ENCODE data around the gene ZDHHC5.
A peak's percentile ranks its signal among the peaks of the same experiment; 100 is the strongest.
"Not testable (repeated sequence)": the region's sequence is repeated elsewhere in the genome, so short reads cannot be mapped to it uniquely, and the experiment has no call there.

ZDHHC5 gene

DNA sequence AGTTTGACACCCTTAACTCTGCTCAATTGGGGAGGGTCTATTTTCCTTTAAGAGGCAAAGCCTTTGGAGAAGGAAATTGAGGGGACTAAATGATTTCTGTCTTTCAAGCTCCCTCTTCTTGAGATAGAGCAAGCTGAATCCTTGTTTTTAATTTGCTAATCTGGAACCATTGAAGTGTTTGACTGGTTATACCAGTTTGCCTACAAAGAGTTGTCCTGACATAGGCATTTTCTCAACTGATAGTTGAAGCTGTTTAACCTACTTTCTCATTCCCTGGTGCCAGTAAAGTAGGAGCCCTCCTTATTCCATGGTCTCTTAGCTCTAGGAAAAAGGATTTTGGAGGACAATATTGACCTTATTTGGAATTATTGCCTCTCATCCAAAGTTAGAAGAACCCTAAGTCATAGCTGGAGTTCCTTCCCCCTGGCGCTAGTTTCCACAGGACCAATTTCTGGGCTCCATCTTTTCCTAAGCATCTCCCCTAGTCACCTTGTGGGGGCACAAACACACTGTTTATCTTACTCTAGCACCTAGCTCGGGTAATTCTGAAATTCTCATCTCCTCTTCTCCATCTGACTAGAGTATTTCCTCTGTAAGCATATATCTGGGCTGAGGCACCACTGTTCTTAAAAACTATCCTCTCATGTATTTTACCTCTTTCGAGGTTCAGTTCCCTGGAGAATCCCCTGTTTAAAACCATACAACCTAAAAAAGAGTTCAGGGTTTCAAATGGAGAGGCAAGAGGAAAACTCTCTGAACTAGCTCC lies 7.4 kb downstream of the ZDHHC5 start:
- DNase-seq, result no peak

DNA sequence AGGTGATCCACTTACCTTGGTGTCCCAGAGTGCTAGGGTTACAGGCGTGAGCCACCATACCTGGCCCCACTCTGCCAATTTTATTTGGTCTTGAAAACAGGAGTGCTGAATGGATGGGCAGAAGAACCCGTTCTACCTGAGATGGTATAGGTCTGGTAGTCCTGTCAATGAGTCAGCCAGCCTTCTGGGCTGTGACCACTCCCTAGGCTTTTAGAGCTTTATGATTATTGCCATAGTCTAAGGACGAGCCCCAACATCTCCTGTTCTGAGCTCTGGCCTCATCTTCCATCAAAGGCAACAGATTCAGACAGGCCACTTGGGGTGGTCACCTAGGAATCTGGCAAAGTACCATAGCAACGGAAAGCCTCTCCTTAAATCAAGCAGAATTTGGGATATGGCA lies 11.5 kb downstream of the ZDHHC5 start:
- DNase-seq, result no peak

DNA sequence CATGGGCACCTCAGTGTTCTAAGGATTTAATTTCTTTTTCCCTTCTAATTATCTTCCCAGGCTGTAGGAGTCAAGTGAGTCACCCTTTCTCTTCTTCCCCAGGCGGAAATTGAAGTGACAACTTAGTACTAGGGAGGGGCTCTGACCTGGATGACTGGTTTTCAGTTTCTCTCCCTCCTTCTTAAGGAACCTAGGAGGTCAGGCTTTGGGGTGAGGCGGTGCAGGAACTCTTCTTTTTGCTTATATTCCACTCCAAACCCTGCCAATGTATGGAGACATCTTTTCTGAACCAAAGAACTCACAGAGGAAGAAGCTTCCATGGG lies 12.6 kb downstream of the ZDHHC5 start:
- no peak for DNase-seq

DNA sequence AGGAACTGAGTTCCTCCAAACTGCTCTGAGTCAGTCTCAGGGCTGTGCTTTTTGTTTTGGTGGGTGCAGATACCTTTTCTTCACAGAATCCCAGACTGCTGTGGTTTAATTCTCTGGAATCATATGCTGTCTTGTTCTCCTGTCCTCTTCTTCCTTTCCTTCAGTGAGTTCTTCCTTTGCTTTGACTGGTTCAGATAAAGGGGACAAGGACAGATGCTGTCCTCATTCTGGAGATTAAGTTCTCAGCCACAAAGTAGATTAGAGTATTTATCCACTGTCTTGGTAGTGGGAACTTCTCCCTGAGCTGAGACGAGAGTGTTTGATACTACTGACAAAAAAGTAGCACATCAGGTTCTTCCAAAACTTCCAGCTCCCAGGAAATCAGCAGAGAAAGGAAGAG lies 13.3 kb downstream of the ZDHHC5 start:
- DNase-seq, result no peak

DNA sequence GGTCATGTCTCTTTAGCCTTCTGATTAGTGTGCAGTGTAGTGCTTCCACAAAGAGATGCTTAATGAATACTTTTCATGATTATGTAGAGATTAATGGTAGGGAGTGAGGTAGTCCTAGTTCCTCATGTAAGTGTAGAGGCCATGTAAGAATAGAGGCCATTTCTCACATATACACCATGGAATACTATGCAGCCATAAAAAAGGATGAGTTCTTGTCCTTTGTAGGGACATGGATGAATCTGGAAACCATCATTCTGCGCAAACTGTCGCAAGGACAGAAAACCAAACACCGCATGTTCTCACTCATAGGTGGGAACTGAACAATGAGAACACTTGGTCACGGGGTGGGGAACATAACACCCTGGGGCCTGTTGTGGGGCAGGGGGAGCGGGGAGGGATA lies 22.6 kb downstream of the ZDHHC5 start:
- DNase-seq, result not testable (repeated sequence)

DNA sequence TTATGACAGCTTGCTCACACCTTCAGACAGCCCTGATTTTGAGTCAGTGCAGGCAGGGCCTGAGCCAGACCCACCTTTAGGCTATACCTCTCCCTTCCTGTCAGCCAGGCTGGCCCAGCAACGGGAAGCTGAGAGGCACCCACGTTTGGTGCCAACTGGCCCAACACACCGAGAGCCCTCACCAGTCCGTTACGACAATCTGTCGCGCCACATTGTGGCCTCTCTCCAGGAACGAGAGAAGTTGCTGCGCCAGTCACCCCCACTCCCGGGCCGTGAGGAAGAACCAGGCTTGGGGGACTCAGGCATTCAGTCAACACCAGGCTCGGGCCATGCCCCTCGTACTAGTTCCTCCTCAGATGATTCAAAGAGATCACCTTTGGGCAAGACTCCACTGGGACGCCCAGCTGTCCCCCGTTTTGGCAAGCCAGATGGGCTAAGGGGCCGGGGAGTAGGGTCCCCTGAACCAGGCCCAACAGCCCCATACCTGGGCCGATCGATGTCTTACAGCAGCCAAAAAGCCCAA lies 31.0 kb downstream of the ZDHHC5 start:
- DNase-seq, result no peak

DNA sequence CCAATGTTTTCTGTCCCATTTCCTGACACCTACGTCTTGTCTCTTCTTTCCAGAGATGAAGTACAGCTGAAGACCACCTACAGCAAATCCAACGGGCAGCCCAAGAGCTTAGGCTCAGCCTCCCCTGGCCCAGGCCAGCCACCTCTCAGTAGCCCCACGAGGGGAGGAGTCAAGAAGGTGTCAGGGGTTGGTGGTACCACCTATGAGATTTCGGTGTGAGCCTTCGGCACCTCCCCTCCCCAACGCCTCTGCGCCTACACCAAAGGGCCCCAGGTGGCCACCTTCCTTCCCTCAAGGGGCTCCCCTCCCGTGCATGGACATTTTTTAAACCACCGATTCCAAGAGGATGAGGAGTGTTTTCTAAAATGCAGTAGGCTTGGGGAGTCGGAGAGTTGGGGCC lies 31.9 kb downstream of the ZDHHC5 start:
- DNase-seq, result no peak

DNA sequence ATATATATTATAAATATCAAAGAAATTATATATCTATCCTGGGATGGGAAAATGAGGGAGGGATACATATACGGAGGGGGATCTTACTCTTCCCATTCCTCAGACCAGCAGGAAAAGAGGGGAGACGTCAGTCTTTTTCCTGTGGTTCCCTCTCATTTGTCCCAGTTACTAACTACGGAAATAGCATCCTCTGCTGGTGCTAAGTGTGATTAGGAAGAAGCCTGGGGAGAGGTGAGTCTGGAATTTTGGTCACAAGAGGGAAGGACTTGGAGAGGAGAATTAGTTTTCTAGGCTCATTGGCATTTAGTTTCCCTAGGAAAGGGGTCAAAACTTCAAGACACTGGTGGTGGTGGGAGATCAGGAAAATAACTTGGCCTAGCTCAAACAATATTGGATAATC lies 32.5 kb downstream of the ZDHHC5 start:
- no peak for DNase-seq

DNA sequence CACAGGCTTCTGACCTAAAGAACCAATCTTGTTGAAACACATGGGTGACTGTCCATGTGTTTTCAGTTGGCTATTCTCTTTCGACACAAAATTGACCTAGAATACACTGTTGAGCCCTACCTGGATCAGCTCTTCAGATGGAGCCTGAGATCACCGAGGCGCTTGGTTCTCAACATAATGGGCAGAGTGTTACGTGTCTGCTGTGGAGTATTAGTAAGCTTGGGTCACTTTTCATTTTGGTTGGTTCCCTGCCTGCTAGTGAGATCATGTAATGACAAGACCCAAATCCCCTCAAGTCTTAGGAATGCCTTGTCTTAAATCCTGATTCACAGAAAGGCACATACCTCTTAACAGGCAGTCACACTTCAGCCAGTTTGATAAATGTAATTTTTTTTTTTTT lies 35.4 kb downstream of the ZDHHC5 start:
- DNase-seq, result no peak

DNA sequence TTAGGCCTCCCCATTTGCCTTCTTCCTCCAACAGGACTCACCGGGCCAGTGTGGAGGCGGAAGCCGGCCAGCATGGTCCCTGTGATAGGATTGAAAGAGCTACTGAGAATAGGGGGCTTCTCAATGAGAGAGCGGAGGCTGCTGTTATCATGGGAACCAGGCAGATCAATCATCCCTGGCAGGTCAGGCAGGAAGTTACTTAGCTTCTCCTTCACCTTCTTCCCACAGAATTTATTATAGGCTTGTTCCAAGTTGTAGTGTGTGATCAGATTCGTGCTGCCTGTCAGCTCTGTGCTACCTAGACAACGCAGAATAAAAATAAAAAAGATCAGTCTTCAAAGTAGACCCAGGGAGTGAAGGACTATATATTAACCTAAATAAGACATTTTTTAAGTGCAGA lies 37.0 kb downstream of the ZDHHC5 start:
- no peak for DNase-seq

DNA sequence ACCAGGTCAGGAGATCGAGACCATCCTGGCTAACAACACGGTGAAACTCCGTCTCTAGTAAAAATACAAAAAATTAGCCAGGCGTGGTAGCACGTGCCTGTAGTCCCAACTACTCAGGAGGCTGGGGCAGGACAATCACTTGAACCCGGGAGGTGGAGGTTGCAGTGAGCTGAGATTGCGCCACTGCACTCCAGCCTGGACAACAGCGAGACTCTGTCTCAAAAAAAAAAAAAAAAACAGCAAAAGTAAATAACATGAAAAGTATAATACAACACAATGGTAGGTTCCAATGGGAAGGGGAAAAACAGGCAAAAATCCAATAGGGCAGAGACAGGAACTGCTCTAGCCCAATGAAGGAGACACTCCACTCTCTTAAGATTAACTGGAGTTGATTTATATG lies 37.5 kb downstream of the ZDHHC5 start:
- DNase-seq, result not testable (repeated sequence)

DNA sequence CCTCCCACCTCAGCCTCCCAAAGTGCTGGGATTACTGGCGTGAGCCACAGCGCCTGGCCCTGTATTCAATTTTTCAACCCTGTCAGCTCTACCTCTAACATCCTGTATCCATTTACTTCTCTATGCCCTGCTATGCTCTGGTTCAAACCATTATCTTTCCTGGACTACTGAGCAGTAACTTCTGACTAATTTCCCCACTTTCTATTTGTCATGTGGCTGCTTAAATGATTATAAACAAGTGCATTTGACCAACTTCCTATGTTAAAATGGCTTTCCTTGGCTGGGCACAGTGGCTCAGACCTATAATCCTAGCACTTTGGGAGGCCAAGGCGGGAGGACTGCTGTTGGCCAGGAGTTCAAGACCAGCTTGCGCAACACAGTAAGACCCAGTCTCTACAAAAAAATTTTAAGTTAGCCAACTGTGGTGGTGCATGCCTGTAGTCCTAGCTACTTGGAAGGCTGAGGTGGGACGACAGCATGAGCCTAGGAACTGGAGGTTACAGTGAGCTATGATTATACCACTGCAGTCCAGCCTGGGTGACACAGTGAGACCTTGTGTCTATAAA lies 42.0 kb downstream of the ZDHHC5 start:
- no peak for DNase-seq

DNA sequence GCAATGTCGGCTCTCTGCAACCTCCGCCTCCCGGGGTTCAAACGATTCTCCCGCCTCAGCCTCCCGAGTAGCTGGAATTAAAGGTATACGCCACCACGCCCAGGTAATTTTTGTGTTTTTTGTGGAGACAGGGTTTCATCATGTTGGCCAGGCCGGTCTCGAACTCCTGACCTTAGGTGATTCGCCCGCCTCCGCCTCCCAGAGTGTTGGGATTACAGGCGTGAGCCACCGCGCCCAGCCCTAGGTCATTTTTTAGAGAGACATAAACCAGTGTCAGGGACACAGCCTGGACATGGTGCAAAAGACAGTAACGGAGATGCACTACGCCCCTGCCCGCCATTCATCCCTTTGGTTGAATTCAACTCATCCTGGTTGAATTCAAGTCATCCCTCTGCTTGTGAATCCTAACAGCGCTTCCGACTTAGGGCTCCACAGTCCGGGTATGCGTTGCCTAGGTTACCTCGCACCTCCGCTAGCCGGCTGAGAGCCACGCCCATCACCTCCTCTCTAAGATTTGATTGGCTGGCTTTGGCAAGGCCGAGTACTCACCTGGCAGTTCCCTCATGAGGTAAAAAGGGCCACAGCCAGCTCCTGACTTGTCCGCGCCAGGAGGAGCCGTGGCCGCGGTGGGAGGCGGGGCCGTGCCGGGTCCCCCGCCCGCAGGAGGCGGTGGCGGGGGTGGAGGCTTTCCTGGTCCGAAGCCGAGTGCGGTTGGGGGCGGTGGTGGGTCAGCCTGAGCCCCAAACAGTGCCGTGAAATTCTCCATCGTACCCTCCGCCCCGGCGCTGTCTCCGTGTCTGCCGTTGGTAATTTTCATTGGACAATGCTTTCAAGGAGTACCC lies 43.7 kb downstream of the ZDHHC5 start, which contains the start of gene MED19:
Gene MED19 (minus strand): TSS at position 802 of the 842 bp plus-strand sequence. CDS start 36 bp downstream, at position 766.
- peak; percentile 87 to 98 (median 97) for DNase-seq

DNA sequence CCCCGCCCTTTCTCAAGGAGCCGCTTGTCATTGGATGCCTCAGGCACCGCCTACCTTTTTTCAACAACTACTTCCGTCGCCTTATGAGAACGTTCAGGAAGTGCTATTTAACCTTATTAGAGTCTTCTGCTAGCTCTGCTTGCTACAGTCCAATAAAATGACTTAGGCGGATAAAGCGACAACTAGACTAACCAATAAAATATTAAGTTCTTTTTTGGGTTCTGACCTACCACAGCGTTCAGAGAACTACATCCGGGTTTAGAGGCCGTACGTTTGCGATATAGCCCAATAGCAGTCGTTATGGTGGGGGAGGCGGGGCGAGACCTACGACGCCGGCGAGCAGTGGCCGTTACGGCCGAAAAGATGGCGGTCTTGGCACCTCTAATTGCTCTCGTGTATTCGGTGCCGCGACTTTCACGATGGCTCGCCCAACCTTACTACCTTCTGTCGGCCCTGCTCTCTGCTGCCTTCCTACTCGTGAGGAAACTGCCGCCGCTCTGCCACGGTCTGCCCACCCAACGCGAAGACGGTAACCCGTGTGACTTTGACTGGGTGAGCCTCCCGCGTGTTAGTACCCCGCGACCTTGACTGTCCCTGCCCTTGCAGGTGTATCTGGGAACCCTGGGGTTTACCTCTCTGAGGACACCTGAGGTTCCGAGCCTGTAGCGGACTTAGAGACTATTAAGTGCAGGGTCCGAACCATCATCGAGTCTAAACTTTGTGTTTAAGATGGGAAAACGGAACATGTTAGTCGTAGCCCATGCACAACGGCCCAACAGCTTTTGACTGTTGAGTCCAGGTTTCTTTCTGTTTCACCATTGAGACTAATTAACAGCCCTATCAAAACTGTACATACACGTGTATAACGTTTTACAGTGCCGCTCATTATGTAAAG lies 44.6 kb downstream of the ZDHHC5 start, which contains the start of gene TMX2:
Gene TMX2 (plus strand): TSS at position 338 of the 895 bp plus-strand sequence. CDS start 26 bp downstream, at position 364.
- peak; percentile 96 to 100 (median 99) for DNase-seq

DNA sequence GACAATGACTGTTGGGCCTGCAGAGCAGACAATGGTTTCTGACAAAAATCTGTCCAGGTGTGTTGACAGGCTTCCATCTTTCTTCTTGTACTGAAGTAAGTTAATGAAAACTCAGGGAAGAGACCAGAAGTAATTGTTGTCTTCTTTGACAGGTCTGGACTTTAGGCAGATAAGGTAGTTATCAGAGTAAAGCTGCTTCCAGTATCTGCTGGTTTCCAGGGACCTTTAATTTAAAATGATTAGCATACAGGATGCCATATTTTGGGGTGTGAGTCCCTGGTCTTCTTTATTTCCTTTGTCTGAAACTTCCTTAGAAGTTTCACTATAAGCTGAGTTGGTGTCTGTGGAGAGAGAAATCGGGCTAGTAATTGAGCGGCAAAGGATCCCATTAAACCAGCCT lies 45.9 kb downstream of the ZDHHC5 start:
- no peak for DNase-seq

DNA sequence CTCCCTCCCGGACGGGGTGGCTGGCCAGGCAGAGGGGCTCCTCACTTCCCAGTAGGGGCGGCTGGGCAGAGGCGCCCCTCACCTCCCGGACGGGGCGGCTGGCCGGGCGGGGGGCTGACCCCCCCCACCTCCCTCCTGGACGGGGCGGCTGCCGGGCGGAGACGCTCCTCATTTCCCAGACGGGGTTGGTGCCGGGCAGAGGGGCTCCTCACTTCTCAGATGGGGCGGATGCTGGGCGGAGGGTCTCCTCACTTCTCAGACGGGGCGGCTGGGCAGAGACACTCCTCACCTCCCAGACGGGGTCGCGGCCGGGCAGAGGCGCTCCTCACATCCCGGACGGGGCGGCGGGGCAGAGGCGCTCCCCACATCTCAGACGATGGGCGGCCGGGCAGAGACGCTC lies 48.8 kb downstream of the ZDHHC5 start:
- not testable (repeated sequence) for DNase-seq

DNA sequence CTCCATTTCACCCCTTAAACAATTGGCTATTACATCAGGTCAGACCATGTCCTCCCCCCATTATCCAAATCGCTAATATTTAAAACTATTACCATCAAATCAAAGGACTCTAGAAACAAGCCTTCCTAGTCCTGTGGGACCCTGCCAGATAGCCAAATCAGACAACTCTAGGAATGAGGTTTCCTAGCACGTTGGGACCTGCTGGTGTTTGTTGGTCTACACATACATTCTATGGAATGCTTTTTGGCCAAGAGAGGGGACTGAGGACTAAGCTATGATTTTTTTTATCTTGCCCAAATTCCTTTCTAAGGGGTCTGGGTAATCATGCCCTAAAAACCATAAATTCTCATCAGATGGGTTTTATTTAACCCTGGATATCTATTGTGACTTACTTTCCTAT lies 59.3 kb downstream of the ZDHHC5 start:
- DNase-seq, result no peak

DNA sequence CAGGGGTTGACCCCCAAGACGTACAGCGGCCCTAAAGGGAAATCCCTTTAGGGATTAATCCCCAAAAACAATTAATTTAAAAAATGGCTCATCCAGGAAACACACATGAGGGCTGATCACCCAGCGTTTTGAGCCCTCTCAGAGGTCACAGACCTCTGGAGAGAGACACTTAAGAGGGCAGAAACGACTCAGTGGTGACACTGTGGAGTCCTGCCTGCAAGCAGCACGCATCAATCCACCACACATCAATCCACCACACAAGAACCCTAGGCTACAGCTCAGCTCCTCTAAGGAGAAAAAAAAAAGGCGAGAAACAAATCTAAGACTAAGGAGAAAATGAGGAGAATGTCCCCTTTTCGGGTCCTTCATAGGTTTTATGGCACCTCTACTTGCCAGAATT lies 60.9 kb downstream of the ZDHHC5 start:
- DNase-seq, result no peak

DNA sequence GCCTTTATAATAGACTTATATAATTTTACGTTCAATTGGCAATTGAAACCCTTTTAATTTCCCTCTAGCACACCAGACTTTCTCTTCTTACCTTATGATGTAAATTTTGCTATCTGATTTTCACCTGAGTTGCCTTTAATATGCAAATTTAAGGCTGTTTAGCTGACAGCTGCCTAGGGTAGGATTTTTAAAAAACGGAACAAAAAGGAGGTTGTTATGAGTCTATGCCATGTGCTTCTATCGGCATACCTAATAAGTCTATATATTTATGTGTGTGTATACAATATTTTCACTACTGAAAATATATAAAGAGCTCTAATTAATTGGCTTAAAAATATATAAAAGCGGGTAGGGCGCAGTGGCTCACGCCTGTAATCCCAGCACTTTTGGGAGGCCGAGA lies 61.6 kb downstream of the ZDHHC5 start:
- DNase-seq, result no peak

DNA sequence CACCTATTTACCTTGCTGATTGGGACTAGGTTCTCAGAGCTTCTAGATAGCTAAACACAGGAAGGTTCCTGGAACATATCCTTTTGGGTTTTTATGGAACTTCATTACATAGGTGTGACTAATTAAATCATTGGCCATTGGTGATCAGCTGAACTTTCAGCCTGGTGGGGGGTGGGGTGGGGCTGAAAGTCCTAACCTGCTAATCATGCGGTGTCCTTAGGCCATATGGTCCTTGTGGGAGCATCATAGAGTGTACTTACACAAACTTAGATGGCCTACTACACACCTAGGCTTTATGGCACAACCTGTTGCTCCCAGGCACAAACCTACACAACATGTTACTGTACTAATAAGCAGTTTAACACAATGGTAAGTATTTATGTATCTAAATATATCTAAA lies 64.7 kb downstream of the ZDHHC5 start:
- DNase-seq, result no peak

DNA sequence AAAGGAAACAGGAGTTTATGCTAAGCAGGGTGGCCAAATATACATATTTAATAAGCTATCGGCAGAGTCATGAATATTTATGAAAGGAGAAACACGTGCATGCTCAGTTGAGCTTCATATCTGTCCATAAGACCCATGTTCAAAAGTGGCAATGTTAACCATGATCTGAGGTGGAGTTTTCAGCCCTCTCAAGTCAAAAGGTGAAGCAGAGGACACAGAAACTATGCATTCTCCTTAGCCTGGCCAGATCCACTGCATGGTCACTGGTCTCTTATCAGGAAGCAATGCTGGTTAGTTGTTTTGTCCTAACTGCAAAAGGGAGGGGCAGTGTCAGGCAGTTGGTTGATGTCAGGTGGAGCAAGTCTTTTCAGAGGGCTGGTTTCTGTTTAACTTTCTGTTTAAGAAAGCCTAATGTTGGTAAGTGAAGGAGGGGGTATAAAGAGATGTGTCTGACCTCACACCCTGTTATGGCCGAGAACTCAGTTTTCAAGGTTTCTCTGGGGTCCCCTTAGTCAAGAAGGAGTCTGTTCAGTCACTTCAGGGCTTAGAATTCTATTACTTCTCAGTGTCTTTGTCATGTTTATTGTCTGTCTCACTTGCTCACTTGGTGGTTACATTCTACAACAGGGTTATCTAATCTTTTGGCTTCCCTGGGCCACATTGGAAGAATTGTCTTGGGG lies 67.8 kb downstream of the ZDHHC5 start:
- no peak for DNase-seq
